Left hindlimb (tissue), 1 donor: Measurements from ENCODE around the gene SPATA31A1.
"Not testable (repeated sequence)": the region's sequence is repeated elsewhere in the genome, so short reads cannot be mapped to it uniquely, and the experiment has no call there.

ENCODE experiments used
- DNase-seq: peaks from one replicate; pipeline ENCODE4 v3.0.0-alpha.2; 2018

Gene SPATA31A1

DNA sequence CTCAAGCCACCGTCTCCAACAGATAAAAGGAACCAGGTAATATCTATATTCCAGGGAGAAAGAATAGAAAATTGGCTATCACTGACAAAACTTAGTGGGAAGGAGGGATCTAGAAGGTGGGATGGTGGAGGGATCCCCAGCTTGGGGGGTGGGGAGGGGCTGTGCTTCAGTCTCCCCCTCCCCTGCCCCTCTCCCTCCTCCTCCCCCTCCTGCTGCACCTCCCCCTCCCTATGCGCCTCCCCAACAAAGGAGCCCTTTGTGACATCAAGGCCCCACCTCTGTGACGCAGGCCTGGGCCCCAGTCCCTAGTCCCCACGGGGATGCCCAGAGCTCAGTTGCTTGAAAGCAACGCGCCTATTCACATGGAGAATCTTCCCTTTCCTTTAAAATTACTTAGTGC, at the start of gene SPATA31A1:
SPATA31A1 (plus strand) TSS at position 301 of the 400 bp plus-strand sequence; CDS start at position 363, 62 bp downstream.
- not testable (repeated sequence) for DNase-seq

DNA sequence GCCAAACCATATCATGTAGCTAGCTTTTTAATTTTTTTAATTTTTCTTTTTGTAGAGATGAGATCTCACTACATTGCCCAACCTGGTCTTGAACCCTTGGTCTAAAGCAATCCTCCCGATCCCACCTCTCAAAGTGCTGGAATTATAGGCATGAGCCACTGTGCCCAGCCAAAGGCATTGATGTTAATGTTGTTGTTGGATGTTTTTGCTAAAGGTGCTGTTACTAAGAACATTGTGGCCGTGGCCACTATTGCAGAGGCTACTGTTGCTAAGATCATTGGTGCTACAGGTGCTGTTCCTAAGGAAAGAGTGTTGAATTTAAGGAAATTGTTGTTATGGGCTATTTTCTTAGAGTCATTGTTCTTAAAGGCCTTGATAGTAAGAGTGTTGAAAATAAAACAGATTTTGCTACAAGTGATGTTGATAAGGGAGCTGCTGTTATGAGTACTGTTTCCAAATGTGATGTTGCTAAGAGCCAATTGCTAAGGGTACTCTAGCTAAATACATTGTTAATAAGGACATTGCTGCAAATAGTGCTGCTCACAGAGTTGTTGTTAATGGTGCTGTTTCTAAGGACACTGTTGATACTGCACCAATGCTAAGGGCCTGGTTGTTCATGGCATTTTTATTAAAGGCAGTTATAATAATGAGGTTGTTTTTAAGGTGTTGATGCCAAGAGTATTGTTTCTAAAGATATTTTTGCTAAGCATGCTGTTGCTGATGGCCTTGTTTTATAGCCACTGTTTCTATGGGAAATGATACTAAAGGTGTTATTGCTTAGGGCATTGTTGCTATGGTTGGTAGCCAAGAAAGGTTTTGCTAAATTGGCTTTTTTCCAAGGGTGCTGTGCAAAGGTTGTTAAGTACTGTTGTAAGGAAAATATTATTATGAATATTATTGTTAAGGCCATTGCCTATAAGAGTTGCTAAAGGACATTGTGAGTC, 52.1 kb downstream of the SPATA31A1 start:
- DNase-seq = not testable (repeated sequence)

DNA sequence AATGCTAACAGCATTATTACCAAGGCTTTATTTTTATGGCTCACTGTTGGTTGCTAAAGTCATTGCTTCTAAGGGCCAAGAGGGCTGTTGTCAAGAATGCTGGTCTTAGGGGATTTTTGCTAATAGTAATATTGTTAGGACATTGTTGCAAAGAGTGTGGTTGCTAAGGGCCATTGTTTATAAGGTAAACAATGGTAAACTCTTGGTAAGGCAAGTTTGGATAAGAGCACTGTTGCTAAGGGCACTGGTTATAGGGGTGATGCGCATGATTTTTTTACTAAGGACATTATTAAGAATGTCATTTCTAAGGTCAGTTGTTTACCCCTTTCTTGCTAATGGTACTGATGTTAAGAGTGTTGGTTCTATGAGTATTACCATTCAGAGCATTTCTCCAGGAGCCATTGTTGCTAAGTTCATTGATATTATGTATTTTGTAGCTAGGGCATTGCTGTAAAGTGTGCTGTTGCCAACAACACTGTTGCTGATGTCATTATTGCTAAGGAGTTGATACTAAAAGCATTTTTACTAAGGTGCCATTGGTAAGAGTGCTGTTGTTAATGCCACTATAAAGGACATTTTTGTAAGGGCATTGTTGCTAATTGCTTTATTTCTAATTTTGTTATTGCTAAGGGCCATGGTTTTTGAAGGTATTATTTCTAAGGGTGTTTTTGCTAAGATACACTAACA, 55.9 kb downstream of the SPATA31A1 start:
- DNase-seq = not testable (repeated sequence)
